Activated CD4-positive, alpha-beta T cell treated with anti-CD3 and anti-CD28 coated beads for 4 hours (primary cell): ENCODE data around the gene UBTF.

Source experiments
- DNase-seq, 2 donors: peaks; one replicate each; pipeline ENCODE4 v3.0.0-alpha.2; 2020

UBTF gene

DNA sequence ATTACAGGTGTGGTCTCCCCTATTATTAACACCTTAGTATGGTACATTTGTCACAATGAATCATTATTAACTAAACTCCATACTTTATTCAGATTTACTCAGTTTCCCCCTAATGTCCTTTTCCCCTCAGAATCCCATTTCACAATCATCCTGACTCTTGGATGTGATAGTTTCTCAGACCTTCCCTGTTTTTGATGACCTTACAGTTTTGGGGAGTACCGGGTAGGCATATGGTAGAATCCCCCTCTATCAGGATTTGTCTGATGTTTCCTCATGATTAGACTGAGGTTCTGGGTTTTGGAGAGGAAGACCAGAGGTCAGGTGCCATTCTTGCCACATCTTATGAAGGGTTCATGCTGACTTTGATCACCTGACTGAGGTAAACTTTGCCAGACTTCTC lies 55.0 kb downstream of the UBTF start:
- DNase-seq, result no peak

- DNase-seq, result peak; percentile 20 to 23
Measured at GRCh38 chr17:44159519-44160210, 59.8 kb downstream of the UBTF start.

DNA sequence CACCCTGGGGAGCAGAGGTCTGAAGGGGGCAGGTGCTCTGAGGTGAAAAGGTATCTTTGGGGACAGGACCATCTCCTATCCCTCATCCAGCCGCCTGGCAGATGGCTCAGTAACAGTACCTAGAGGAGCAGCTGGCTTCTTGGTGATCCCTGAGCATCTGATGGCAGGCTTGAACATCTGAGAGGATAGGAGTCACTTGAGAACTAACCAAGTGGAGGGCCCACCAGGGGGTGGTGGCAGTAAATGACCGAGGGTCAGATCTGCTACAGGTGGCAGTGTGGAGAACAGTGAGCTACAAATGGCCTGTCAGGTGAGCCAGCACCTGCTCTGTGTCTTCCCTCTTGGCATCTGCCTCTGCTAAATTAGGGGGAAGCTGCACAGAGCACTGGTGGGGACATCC lies 64.0 kb downstream of the UBTF start:
- no peak for DNase-seq
